NCI-H187 treated with DMSO at 0.1 percent for 48 hours (cell line): Measurements from ENCODE around the gene NSF.
"Not testable (repeated sequence)": the region's sequence is repeated elsewhere in the genome, so short reads cannot be mapped to it uniquely, and the experiment has no call there.

Experiments used
- DNase-seq: peaks from one replicate; lab custom pipeline; 2025; lab: John Stamatoyannopoulos, UW

Gene NSF

GRCh38 chr17:46774108-46774737 lies 183.8 kb downstream of the NSF start:
- no peak for DNase-seq

DNA sequence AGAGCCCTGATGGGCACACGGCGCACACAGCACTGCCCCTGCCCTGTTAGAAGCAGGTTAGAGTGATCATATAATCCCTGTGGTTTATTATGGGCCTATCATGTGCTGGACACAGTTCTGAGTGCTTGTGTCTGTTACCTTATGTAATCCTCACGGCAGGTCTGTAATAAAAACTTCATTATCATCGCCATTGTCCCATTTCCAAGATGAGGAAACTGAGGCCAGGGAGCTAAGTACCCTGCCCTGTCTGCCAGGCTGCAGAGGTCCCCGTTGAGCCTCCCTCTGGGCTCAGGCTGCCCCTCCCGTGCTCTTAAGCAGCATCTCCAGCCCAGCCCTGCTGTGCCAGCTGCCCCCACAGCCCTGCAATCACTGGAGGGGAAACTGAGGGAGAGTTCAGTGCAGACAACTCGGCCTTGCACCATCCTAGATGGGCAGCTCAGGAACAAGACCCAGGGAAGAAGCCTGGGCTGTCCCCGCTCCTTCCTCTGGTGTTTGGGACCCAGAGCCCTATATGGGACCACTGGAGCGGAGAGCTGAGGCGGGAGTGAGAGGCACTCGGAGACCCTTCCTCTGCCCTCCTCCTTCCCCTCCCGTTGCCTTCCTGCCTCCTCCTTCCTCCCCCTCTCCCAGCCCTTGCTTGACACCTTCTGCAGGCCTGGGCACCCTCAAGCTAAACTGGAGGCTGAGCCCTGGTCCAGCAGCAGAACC lies 186.0 kb downstream of the NSF start:
- no peak for DNase-seq

DNA sequence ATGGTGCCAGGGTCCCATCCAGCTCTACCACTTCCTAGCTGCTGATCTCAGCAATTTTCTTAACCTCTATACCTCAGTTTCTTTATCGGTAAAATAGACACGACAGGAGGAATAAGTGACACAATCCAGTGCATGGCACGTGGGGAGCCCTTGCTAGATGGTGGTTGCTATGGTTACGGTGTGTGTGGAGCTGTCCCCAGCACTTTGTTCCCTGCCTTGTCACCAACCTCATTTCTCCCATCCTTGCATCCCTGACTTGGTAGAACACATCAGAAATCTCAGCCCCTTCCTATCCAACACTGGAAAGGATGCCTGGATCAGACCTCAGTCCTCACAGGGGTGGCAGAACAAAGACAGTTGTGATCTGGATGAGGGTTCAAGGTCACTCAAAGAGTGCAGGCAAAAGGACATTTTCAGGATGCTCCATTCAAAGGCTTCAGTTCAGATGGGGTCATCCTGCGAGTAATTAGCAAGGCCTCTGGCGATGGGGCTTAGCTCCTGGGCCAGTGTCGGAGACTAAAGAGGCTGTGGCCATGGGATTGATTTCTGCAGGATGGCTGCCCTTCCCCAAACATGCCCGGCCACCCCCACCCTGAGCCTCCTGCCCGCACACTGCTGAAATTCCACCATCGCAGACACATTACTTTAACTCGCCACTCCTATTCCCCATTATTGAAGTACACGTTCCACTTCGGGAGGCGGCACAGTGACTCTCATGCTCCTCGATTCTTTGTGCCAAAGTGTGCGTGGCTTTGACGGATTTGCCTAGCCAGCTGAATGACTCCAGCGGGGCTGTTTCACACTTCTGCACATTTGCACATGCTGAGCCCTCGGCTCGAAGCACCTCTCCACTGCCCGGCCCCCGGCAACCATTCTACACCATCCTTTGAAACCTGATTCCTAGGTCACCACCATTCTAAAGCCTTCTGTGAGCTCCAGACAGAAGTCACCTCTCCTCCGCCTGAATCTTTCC lies 187.8 kb downstream of the NSF start:
- no peak for DNase-seq

DNA sequence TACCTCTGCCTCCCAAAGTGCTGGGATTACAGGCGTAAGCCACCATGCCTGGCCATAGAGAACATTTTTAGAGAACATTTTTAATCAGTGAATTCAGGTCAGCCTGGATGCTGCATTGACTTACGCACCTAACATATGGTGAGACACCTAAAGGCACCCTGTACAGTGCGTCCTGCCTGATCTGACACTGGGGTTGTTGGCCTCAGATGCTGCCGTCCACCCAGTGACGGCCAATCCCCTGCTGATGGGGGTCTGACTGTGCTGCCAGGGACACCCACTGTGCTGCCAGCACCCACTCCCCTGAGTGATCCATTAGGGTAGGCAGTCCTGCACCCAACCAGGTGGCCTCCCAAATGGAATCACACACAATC lies 189.5 kb downstream of the NSF start:
- no peak for DNase-seq

GRCh38 chr17:46782250-46782953 lies 191.9 kb downstream of the NSF start:
- no peak for DNase-seq

GRCh38 chr17:46783031-46783593 lies 192.6 kb downstream of the NSF start:
- no peak for DNase-seq

- DNase-seq: no peak
Observed at GRCh38 chr17:46785696-46786095, 195.2 kb downstream of the NSF start.

DNA sequence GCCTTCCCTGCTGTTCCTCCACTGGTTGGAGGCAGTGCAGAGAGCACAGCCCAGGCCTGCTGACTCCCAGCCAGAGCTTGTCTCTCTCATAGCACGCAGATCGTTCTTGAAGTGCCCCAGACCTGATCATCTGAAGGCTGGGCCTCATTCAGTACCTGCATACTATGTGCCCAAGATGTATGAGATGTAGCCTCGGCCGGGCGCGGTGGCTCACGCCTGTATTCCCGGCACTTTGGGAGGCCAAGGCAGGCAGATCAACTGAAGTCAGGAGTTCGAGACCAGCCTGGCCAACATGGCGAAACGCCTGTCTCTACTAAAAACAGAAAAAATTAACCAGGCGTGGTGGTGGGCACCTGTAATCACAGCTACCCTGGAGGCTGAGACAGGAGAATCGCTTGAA lies 197.0 kb downstream of the NSF start:
- no peak for DNase-seq

DNA sequence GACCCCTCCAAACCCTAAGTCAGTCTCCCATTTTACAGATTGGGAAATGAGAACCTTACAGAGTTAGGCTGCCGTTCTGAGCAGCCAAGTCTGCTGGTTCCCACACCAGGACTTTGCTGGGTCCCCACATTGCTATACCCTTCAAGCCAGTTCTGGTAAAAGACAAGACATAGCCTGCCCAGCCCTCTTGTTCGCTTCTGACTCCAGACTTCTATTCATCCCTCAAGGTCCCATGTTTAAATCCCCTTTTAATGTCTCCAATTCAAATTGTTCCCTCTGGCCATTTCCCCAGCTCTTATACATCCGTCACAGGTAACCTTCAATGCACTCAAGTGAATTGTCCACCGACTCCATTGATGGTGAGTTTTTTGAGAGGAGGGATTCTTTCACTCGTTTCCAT lies 197.8 kb downstream of the NSF start:
- no peak for DNase-seq

DNA sequence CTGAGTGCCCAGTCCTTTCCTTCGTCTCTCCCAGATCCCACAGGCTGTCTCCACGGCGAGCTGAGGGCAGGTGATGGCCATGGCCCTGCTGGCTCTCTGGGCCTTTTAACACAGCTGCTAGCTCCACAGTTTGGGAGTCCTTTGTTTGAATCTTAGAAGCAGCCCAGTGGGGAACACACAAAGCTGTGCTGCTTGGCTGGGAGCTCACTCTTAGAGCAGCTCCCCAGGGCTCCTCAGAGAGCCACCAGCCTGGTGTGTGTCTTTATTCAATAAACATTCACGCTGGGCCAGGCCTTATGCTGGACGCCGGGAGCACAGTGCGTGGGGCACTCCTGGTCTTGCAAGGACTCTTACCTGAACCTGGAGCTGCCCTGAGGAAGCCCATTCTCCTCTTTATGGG lies 198.3 kb downstream of the NSF start:
- DNase-seq: no peak

GRCh38 chr17:46789610-46790009 lies 199.1 kb downstream of the NSF start:
- no peak for DNase-seq

DNA sequence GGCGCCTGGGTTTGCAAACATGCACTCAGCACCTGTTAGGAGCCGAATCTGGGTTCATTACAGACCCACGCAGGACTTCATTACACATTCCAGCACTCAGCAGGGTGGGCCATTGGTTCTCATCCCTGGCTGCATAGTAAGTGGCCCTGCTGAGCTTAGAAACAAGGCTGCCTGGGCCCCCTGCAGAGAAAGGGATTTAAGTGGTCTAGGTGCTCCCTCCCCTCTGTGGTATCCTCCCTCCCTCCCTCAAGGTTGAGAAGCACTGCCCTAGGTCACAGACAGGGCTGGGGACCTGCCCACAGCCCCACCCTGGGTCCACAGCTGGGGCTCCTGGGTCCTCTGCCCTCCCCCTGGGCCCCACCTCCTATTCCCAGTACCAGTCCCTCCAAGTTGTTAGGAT lies 199.7 kb downstream of the NSF start:
- DNase-seq: no peak

DNA sequence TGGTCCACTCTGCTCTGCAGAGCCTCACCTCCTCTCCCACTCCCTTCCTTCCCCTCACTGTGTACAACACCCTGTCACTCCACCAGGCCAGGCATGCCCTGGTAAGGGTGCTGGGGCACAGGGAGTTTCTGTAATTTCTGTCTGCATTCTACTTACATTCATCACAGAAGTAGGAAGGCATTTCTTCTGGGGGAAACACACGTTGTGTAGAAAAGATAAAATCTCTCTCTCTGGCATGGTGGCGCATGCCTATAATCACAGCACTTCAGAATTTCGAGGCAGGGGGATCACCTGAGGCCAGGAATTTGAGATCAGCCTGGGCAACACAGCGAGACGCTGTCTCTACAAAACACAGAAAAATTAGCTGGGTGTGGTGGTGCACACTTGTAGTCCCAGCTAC lies 201.1 kb downstream of the NSF start:
- DNase-seq: no peak

DNA sequence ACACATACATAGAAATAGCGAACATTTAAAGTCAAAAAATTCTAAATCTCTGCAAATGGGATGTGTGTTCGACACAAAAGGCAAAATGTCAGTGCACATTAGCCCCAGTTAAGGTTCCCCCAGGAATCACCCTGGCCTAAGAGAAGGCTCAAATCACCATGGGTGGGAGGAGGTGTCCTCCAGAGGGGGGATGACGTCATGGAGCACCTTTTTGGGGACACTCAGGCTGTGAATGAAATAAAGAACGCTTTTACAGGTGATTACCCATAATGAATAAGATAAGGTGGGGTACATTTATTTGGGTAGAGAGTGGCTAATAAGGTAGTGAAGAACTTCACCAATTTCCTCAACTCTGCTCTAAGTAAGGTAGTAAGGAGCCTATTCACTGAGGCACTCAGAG lies 201.6 kb downstream of the NSF start:
- no peak for DNase-seq

DNA sequence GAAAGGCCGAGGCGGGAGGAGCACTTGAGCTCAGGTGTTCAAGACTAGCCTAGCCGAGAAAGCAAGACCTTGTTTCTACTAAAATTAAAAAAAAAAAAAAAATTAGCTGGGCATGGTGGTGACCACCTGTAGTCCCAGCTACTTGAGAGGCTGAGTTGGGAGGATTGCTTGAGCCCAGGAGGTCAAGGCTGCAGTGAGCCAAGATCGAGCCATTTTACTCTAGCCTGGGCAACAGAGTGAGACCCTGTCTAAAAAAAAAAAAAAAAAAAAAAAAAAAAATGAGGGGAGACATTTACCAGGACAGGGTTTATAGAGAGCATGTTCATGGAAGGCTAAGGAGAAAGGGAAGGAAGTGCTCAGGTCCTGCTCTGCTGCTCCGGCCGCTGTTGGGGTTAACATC lies 202.6 kb downstream of the NSF start:
- DNase-seq: not testable (repeated sequence)

DNA sequence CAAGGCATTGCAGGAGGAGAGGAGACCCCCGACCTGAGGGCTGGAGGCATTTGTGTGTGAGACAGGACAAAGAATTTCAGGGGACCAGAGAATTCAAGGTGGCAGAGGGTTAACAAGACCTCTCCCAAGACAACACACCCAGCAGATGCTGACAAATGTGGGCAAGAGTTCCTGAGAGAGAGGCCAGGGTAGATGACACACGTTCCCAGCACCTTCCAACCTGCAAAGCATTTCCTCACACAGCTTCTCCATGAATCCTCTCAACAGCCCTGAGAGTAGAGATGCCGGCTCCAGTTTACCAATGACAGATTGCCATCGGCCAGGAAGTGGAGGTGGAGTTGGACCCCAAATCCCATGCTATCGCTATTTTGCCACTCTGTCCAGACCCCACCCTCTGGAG lies 203.1 kb downstream of the NSF start:
- no peak for DNase-seq

GRCh38 chr17:46794318-46794717 lies 203.8 kb downstream of the NSF start:
- DNase-seq: no peak

DNA sequence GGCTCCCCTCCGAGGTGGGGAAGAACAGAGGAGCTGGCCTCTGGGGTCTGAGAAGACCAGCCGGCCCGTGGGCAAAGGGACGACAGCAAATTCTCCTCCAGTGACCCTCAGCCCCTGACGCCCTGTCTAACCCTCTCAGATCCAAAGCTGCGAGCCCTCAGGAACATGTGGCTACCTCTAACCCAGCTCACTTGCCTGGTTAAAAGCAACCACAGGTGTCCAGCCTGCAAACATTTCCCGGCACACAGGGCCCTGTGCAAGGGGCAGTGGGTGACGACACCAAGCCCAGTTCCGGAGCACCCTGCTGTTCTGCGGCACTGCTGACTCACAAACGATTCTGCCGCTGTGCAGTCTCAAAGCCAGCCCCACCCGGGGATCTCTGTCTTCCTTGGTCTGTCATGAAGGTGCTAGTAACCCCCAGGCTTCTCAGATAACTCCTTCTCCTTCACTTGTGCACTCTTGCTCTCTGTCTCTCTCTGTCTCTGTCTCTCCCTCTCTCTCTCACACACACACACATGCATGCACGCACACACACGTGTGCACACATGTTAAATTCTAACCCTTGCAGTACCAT lies 205.0 kb downstream of the NSF start:
- no peak for DNase-seq

DNA sequence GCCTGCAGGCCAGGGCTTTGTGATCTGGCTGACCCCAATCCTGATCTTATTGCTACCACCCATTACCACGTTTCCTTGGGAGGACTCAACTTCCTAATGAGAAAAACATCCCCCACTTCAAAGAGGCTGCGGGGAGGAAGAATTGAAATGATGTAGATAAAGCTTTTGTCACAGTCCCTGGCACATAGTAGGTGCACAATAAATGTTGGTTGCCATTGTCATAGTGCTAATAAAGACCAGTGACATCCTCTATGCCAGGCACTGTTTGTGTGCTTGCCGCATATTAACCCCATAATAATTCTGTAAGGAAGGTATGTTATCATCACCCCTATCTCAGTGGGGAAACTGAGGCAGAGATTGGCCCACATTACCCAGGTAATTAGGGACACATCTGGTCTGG lies 205.6 kb downstream of the NSF start:
- no peak for DNase-seq

DNA sequence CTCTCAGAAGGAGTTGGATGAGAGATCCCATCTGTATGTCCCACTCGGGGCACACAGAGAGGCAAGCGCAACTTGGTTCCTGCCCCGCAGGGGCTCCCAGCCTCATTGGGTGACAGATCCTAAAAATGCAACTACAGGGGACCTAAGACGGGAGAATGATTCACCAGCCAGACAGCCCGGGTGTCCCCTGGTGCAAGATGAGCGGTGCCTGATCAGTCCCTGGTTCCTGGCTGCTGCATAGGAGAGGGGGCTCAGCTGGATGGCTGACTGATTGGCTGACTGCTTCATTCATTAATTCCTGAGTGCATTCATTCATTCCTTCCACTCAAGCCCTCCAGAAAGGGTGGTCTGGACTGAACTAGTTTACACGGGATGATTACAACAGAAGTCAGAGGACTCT lies 206.1 kb downstream of the NSF start:
- DNase-seq: no peak

DNA sequence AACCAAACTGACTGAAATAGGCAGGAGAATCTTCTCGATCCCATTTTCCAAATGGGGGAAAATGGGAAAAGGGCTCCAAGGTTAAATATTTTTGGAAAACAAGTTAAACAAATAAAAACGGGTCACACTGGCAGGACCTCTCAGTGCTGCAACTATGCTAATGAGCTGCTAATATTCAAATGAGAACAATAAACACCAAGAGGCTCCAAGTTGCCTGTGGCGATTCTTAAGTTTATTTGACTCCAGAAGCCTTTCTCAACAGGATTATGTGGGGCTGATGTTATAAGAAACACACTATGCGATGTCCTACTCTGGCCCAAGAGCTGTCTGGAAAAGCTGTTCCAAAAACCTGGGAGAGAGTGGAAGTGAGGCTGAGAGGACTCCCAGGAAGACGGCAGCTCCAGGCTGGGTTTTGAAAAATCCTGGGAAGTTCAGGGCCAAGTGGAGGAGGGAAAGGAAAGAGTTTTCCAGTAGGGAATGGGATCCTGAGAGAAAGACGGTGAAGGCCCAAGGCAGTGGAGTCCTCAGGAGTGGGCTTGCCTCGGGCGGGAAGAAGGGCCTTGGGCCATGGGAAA lies 206.6 kb downstream of the NSF start:
- no peak for DNase-seq
